ENCODE data around the gene IQUB.

Gene IQUB

GRCh38 chr7:123534383-123535260, at the start of gene IQUB:
Gene IQUB, minus strand, starts transcription at chr7:123534595. Its CDS starts 22,255 bp downstream, at chr7:123512340.
- peaks cover 8 to 23% of the 10 kb centered on the region in 2 experiments for H3K4me1 ChIP-seq (ENCODE audit: control insufficient read depth in 1 of 2, insufficient read depth in 1 of 2, low read depth in 1 of 2, low read length in 1 of 2)
- no peaks in the 10 kb centered on the region for H3K36me3 ChIP-seq
- H3K4me3 ChIP-seq (ENCODE audit: low read depth in 1 of 2, low read length in 1 of 2) = peak within 1 kb of the TSS; percentile 66 to 76
- peaks cover 52% of the 10 kb centered on the region for H3K27me3 ChIP-seq
- no peaks in the 10 kb centered on the region for H3K9me3 ChIP-seq
- H3K27ac ChIP-seq = peak within 1 kb of the TSS; percentile 81
- TF ChIP-seq CTCF (IDR thresholded peaks at IDR 0.05) = peak; percentile 32

GRCh38 chr7:123583821-123584220, 49.4 kb upstream of the IQUB start:
- H3K27ac ChIP-seq = no peak overlapping the region
- peaks cover 37% of the 10 kb centered on the region for H3K27me3 ChIP-seq
- H3K4me3 ChIP-seq (ENCODE audit: low read depth in 1 of 2, low read length in 1 of 2) = no peak overlapping the region
- H3K9me3 ChIP-seq = no peaks in the 10 kb centered on the region
- no peak for TF ChIP-seq CTCF (IDR thresholded peaks at IDR 0.05)
- no peaks in the 10 kb centered on the region for H3K36me3 ChIP-seq
- no peaks in the 10 kb centered on the region for H3K4me1 ChIP-seq (ENCODE audit: control insufficient read depth in 1 of 2, insufficient read depth in 1 of 2, low read depth in 1 of 2, low read length in 1 of 2)

- no peak overlapping the region for H3K4me3 ChIP-seq (ENCODE audit: low read depth in 1 of 2, low read length in 1 of 2)
- no peak for TF ChIP-seq CTCF (IDR thresholded peaks at IDR 0.05)
Observed at GRCh38 chr7:123581162-123581459, 46.7 kb upstream of the IQUB start.

GRCh38 chr7:123580406-123581161, 46.2 kb upstream of the IQUB start:
- no peaks in the 10 kb centered on the region for H3K36me3 ChIP-seq
- H3K4me1 ChIP-seq (ENCODE audit: control insufficient read depth in 1 of 2, insufficient read depth in 1 of 2, low read depth in 1 of 2, low read length in 1 of 2) = no peaks in the 10 kb centered on the region
- no peak overlapping the region for H3K4me3 ChIP-seq (ENCODE audit: low read depth in 1 of 2, low read length in 1 of 2)
- TF ChIP-seq CTCF (IDR thresholded peaks at IDR 0.05) = no peak
- no peak overlapping the region for H3K27ac ChIP-seq
- no peaks in the 10 kb centered on the region for H3K9me3 ChIP-seq
- H3K27me3 ChIP-seq = peaks cover 62% of the 10 kb centered on the region

More at GRCh38 chr7:123581162-123581459, 46.7 kb upstream of the IQUB start:
- H3K27ac ChIP-seq = no peak overlapping the region
- H3K27me3 ChIP-seq = peaks cover 62% of the 10 kb centered on the region
- no peaks in the 10 kb centered on the region for H3K36me3 ChIP-seq
- no peaks in the 10 kb centered on the region for H3K9me3 ChIP-seq
- H3K4me1 ChIP-seq (ENCODE audit: control insufficient read depth in 1 of 2, insufficient read depth in 1 of 2, low read depth in 1 of 2, low read length in 1 of 2) = no peaks in the 10 kb centered on the region

- Histone ChIP-seq H3K4me3 (ENCODE audit: low read depth in 1 of 2, low read length in 1 of 2) (no peak overlapping the region), H3K36me3 (no peaks in the 10 kb centered on the region), H3K9me3 (no peaks in the 10 kb centered on the region), H3K4me1 (ENCODE audit: control insufficient read depth in 1 of 2, insufficient read depth in 1 of 2, low read depth in 1 of 2, low read length in 1 of 2) (peaks cover 0 to under 1% of the 10 kb centered on the region in 2 experiments), H3K27me3 (peaks cover 58% of the 10 kb centered on the region), H3K27ac (no peak overlapping the region)
- no peak for TF ChIP-seq CTCF (IDR thresholded peaks at IDR 0.05)
Observed at GRCh38 chr7:123579416-123579815, 45.0 kb upstream of the IQUB start.
